GM20000 (cell line): Measurements from ENCODE around the gene C19orf12.

ENCODE experiments used
- DNase-seq: peaks from one replicate; pipeline ENCODE4 v3.0.0; 2012; ENCODE audit warnings: low spot score
- CTCF ChIP-seq: IDR thresholded peaks from 2 replicates; pipeline ENCODE4 v1.5.1; 2012; ENCODE audit warnings: mild to moderate bottlenecking, control low read depth; ENCODE audit errors: extremely low read depth, missing control alignments

The C19orf12 gene

GRCh38 chr19:29667901-29668341 lies 47.1 kb downstream of the C19orf12 start:
- TF ChIP-seq CTCF: peak; percentile 20
- no peak for DNase-seq

GRCh38 chr19:29667387-29667783 lies 47.7 kb downstream of the C19orf12 start:
- TF ChIP-seq CTCF: no peak

GRCh38 chr19:29666578-29667386 lies 48.3 kb downstream of the C19orf12 start:
- no peak for TF ChIP-seq CTCF
- no peak for DNase-seq

More at GRCh38 chr19:29667387-29667783, 47.7 kb downstream of the C19orf12 start:
- no peak for DNase-seq

GRCh38 chr19:29665826-29666577 lies 49.1 kb downstream of the C19orf12 start:
- DNase-seq: no peak
- no peak for TF ChIP-seq CTCF

GRCh38 chr19:29665215-29665825 lies 49.7 kb downstream of the C19orf12 start, which contains the start of gene PLEKHF1:
Gene PLEKHF1, plus strand, starts transcription at chr19:29665461. Its CDS starts 8,379 bp downstream, at chr19:29673840.
- peak; percentile 98 for DNase-seq
- peak; percentile 12 for TF ChIP-seq CTCF

- DNase-seq: no peak
- TF ChIP-seq CTCF: no peak
Observed at GRCh38 chr19:29664753-29665214, 50.3 kb downstream of the C19orf12 start.
